Fibroblast of the conjunctiva (primary cell): ENCODE measurements around the gene ZNF302.
"Not testable (repeated sequence)": the region's sequence is repeated elsewhere in the genome, so short reads cannot be mapped to it uniquely, and the experiment has no call there.

Source experiments
- DNase-seq: peaks from one replicate; pipeline ENCODE4 v3.0.0-alpha.2; 2010; ENCODE audit warnings: low read depth

The ZNF302 gene

GRCh38 chr19:34677386-34678084, at the start of gene ZNF302:
ZNF302 (plus strand) TSS chr19:34677678; CDS start chr19:34678805, 1,127 bp downstream.
- DNase-seq, result peak; percentile 94

GRCh38 chr19:34633802-34634201, 43.7 kb upstream of the ZNF302 start:
- DNase-seq, result no peak

GRCh38 chr19:34639491-34640085, 37.9 kb upstream of the ZNF302 start:
- peak; percentile 35 for DNase-seq

- no peak for DNase-seq
Observed at GRCh38 chr19:34642241-34642640, 35.2 kb upstream of the ZNF302 start.

GRCh38 chr19:34644991-34645461, 32.5 kb upstream of the ZNF302 start:
- no peak for DNase-seq

GRCh38 chr19:34645551-34645950, 31.9 kb upstream of the ZNF302 start:
- DNase-seq, result no peak

- no peak for DNase-seq
Observed at GRCh38 chr19:34649886-34650543, 27.5 kb upstream of the ZNF302 start.

- DNase-seq, result no peak
Observed at GRCh38 chr19:34651747-34652146, 25.7 kb upstream of the ZNF302 start.

GRCh38 chr19:34654796-34655195, 22.7 kb upstream of the ZNF302 start:
- DNase-seq, result no peak

GRCh38 chr19:34655651-34656050, 21.8 kb upstream of the ZNF302 start:
- DNase-seq, result no peak

- no peak for DNase-seq
Observed at GRCh38 chr19:34661357-34661756, 16.1 kb upstream of the ZNF302 start.

GRCh38 chr19:34662919-34663318, 14.6 kb upstream of the ZNF302 start:
- no peak for DNase-seq

- DNase-seq, result no peak
Observed at GRCh38 chr19:34664168-34664567, 13.3 kb upstream of the ZNF302 start.

GRCh38 chr19:34664870-34665269, 12.6 kb upstream of the ZNF302 start:
- no peak for DNase-seq

- DNase-seq, result not testable (repeated sequence)
Observed at GRCh38 chr19:34665275-34665674, 12.2 kb upstream of the ZNF302 start.

GRCh38 chr19:34666200-34666957, 11.1 kb upstream of the ZNF302 start:
- no peak for DNase-seq

GRCh38 chr19:34666958-34667265, 10.6 kb upstream of the ZNF302 start:
- DNase-seq, result no peak

- DNase-seq, result no peak
Observed at GRCh38 chr19:34667349-34668076, 10.0 kb upstream of the ZNF302 start.

- not testable (repeated sequence) for DNase-seq
Observed at GRCh38 chr19:34668077-34668689, 9.3 kb upstream of the ZNF302 start.

GRCh38 chr19:34668690-34669089, 8.8 kb upstream of the ZNF302 start:
- not testable (repeated sequence) for DNase-seq

- no peak for DNase-seq
Observed at GRCh38 chr19:34669305-34669704, 8.2 kb upstream of the ZNF302 start.
